ENCODE results near the gene PSD.

GRCh38 chr10:102407425-102408130 is 11.0 kb downstream of the PSD start:
- TF ChIP-seq CTCF (IDR thresholded peaks at IDR 0.05): no peak
- TF ChIP-seq ZFX (IDR thresholded peaks at IDR 0.05; ENCODE audit: borderline replicate concordance): no peak
